H1 (cell line): ENCODE results near the gene PRRT4. TPM values are rescaled to one million over a fixed set of nuclear protein-coding genes. Genes with fewer than 3 reads are reported as not detected.

Source experiments
- RFX5 ChIP-seq: IDR thresholded peaks from 2 replicates; pipeline ENCODE4 v1.6.1; 2011; ENCODE audit warnings: low read depth, low read length, improper control_type of control experiment, borderline replicate concordance
- polyA plus RNA-seq, 7 experiments: library from polyadenylated mRNA; depleted of rRNA in 3 of 7; stranded (reverse) in 5 of 7; unstranded in 2 of 7; fragments of >200 nt in 5 of 7; fragments of 200-250 nt in 2 of 7; gene quantifications; 1 replicate in 5 of 7; 2 replicates in 1 of 7; 4 replicates in 1 of 7; pipeline versions ENCODE4 v1.2.1 to v1.2.3, GENCODE V29; 2011 to 2013; ENCODE audit warnings: missing spikeins in 2 of 7, mixed read lengths in 2 of 7
- total RNA-seq: library from RNA; stranded (reverse); fragmentation: NEBNext Ultra II Directional; extraction: Animal tissue kit (Norgen Biotek cat#: 25700); gene quantifications from 2 replicates; pipeline ENCODE4 v1.2.1, GENCODE V29; 2021

Gene PRRT4
- total and polyA plus RNA-seq, 2 of the 8 experiments (the other 6 are each of a cell fraction or from before 2014, with no cell fraction given) = 0.34 to 1.0 TPM

DNA sequence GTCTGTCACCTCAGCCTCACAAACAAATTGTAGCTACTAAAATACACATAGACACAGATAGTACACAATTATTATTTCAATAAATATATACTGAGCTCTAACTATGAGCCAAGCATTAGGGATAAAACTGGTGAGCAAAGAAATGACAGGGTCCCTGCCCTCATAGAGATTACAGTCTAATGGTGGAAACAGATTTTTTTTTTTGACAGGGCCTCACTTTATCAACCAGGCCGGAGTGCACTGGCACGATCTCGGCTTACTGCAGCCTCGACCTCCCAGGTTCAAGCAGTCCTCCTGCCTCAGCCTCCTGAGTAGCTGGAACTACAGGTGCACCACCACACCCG is 17.1 kb downstream of the PRRT4 start (continued):
- no peak for TF ChIP-seq RFX5
- TF ChIP-seq, all 59 proteins: peak for 0
